ENCODE data around the gene ZNF451. TPM values are rescaled to one million over a fixed set of nuclear protein-coding genes. Genes with fewer than 3 reads are reported as not detected.

ZNF451 gene
- total RNA-seq, 1 donor from 2014 or later: 69.3 TPM

- Mint-ChIP-seq H3K27me3 (ENCODE audit: low read depth, unreplicated experiment) (no peaks in the 10 kb centered on the region), H3K4me3 (ENCODE audit: unreplicated experiment) (no peak overlapping the region), H3K27ac (ENCODE audit: unreplicated experiment) (no peak overlapping the region), H3K36me3 (ENCODE audit: low read depth, unreplicated experiment) (peaks cover 13% of the 10 kb centered on the region), H3K9me3 (ENCODE audit: unreplicated experiment) (peaks cover 2% of the 10 kb centered on the region), H3K4me1 (ENCODE audit: low read depth, unreplicated experiment) (peaks cover 16% of the 10 kb centered on the region)
- Histone ChIP-seq H3K4me1 (ENCODE audit: insufficient read depth, low read length) (peaks cover 5% of the 10 kb centered on the region), H4K20me1 (ENCODE audit: insufficient read depth, low read length) (peaks cover 62% of the 10 kb centered on the region), H3K4me3 (ENCODE audit: insufficient read depth, low read depth, low read length) (no peak overlapping the region), H3K79me2 (ENCODE audit: insufficient read depth, low read length) (peaks cover 100% of the 10 kb centered on the region), H2AFZ (ENCODE audit: low read depth, low read length) (no peak overlapping the region), H3K27me3 (ENCODE audit: insufficient read depth, low read length) (no peaks in the 10 kb centered on the region), H3K4me2 (ENCODE audit: low read length) (peak overlapping the region; percentile 30), H3K9me3 (ENCODE audit: insufficient read depth, low read depth, low read length) (no peaks in the 10 kb centered on the region), H3K36me3 (ENCODE audit: insufficient read depth, low read length) (no peaks in the 10 kb centered on the region), H3K27ac (ENCODE audit: low read depth, low read length) (no peak overlapping the region), H3K9ac (ENCODE audit: low read length) (no peak overlapping the region)
- FAIRE-seq: peak; percentile 56
- DNase-seq (ENCODE audit: low read depth): peak; percentile 75
- TF ChIP-seq CTCF (IDR thresholded peaks at IDR 0.05; ENCODE audit: insufficient read depth, low read depth, low read length) (no peak), EZH2 (IDR thresholded peaks at IDR 0.05; ENCODE audit: insufficient read depth, low read length) (no peak)
Measured at GRCh38 chr6:57216235-57217101, 126.5 kb downstream of the ZNF451 start.

- DNase-seq (ENCODE audit: low read depth): no peak
Measured at GRCh38 chr6:57217270-57217669, 127.3 kb downstream of the ZNF451 start.

More at GRCh38 chr6:57217270-57217669, 127.3 kb downstream of the ZNF451 start:
- H3K4me3 Mint-ChIP-seq (ENCODE audit: unreplicated experiment): no peak overlapping the region
- peaks cover 16% of the 10 kb centered on the region for H3K4me1 Mint-ChIP-seq (ENCODE audit: low read depth, unreplicated experiment)
- peaks cover 97% of the 10 kb centered on the region for H3K79me2 ChIP-seq (ENCODE audit: insufficient read depth, low read length)
- no peak overlapping the region for H3K9ac ChIP-seq (ENCODE audit: low read length)
- H3K27me3 Mint-ChIP-seq (ENCODE audit: low read depth, unreplicated experiment): no peaks in the 10 kb centered on the region
- TF ChIP-seq CTCF (IDR thresholded peaks at IDR 0.05; ENCODE audit: insufficient read depth, low read depth, low read length) (no peak), EZH2 (IDR thresholded peaks at IDR 0.05; ENCODE audit: insufficient read depth, low read length) (no peak)
- no peaks in the 10 kb centered on the region for H3K36me3 ChIP-seq (ENCODE audit: insufficient read depth, low read length)
- H3K9me3 ChIP-seq (ENCODE audit: insufficient read depth, low read depth, low read length): no peaks in the 10 kb centered on the region
- H3K4me2 ChIP-seq (ENCODE audit: low read length): no peak overlapping the region
- no peak overlapping the region for H2AFZ ChIP-seq (ENCODE audit: low read depth, low read length)
- peaks cover 5% of the 10 kb centered on the region for H3K4me1 ChIP-seq (ENCODE audit: insufficient read depth, low read length)
- no peaks in the 10 kb centered on the region for H3K27me3 ChIP-seq (ENCODE audit: insufficient read depth, low read length)
- H3K27ac ChIP-seq (ENCODE audit: low read depth, low read length): no peak overlapping the region
- peaks cover 56% of the 10 kb centered on the region for H4K20me1 ChIP-seq (ENCODE audit: insufficient read depth, low read length)
- no peak overlapping the region for H3K27ac Mint-ChIP-seq (ENCODE audit: unreplicated experiment)
- H3K36me3 Mint-ChIP-seq (ENCODE audit: low read depth, unreplicated experiment): peaks cover 13% of the 10 kb centered on the region
- FAIRE-seq: no peak
- H3K9me3 Mint-ChIP-seq (ENCODE audit: unreplicated experiment): peaks cover 2% of the 10 kb centered on the region
- no peak overlapping the region for H3K4me3 ChIP-seq (ENCODE audit: insufficient read depth, low read depth, low read length)

Other genes starting within 250 kb of the ZNF451 start
- gene BEND6, start 135.1 kb upstream of the ZNF451 start, total RNA-seq: 8.3 and 10.4 TPM in 2 replicates
- 16.6 and 17.6 TPM in 2 replicates for gene KIAA1586, start 43.5 kb upstream of the ZNF451 start, total RNA-seq
- 8.9 and 9.7 TPM in 2 replicates for gene BAG2, start 82.1 kb downstream of the ZNF451 start, total RNA-seq
- 21.4 and 22.3 TPM in 2 replicates for gene RAB23, start 132.1 kb downstream of the ZNF451 start, total RNA-seq
- 11.9 TPM in 2 replicates for gene PRIM2, start 227.4 kb downstream of the ZNF451 start, total RNA-seq

Data from astrocyte (in vitro differentiated cells and primary cell).